SK-N-SH (cell line): ENCODE results near the gene NECTIN3. TPM values are rescaled to one million over a fixed set of nuclear protein-coding genes. Genes with fewer than 3 reads are reported as not detected.

Experiments used
- CTCF ChIA-PET: fragments of 300-600, 350-600 bp; formaldehyde crosslinking; extraction: SDS; loops from one replicate; lab custom pipeline; 2021; lab: Yijun Ruan, JAX
- POLR2A ChIA-PET: fragments of 350-600 bp; sonication (Branson Sonifier 250); formaldehyde crosslinking; extraction: SDS; loops from one replicate; lab custom pipeline; 2020; ENCODE audit warnings: antibody characterized with exemption, inconsistent platforms; lab: Yijun Ruan, JAX
- DNase-seq: peaks from one replicate; pipeline ENCODE4 v3.0.0; 2012
- H2AFZ ChIP-seq: fragments of 200-600 bp; sonication (generic); 2 replicates; pipeline ENCODE4 v1.8.1; 2016; ENCODE audit warnings: antibody characterized with exemption, mild to moderate bottlenecking, low read depth
- H3F3A ChIP-seq: fragments of 200-600 bp; sonication (generic); replicated peaks from 2 replicates; pipeline ENCODE3; 2016; ENCODE audit warnings: antibody characterized with exemption, mild to moderate bottlenecking; ENCODE audit not compliant: insufficient read depth
- H3K27ac ChIP-seq, 2 experiments: fragments of 200-500 bp in 1 of 2; fragments of 200-600 bp in 1 of 2; sonication (Bioruptor generic) in 1 of 2; sonication (generic), shearing (Covaris generic) in 1 of 2; 2 replicates each; pipeline versions ENCODE4 v1.5.1 to v1.6.1; 2014 to 2016; ENCODE audit warnings: low read depth in 2 of 2, inconsistent platforms in 1 of 2, low read length in 1 of 2, mild to moderate bottlenecking in 1 of 2, mixed read lengths in 1 of 2
- H3K27me3 ChIP-seq: fragments of 200-600 bp; sonication (generic), shearing (Covaris generic); 2 replicates; pipeline ENCODE4 v1.6.1; 2016; ENCODE audit warnings: mixed run types; ENCODE audit not compliant: insufficient read depth
- H3K36me3 ChIP-seq, 2 experiments: fragments of 200-500 bp in 1 of 2; fragments of 200-600 bp in 1 of 2; sonication (Bioruptor generic) in 1 of 2; sonication (generic) in 1 of 2; replicated peaks in 1 of 2; 2 replicates each; pipeline versions ENCODE3 to v1.5.1; 2014 to 2016; ENCODE audit warnings: low read length in 1 of 2, mild to moderate bottlenecking in 1 of 2; ENCODE audit not compliant: insufficient read depth in 2 of 2, control insufficient read depth in 1 of 2
- H3K4me1 ChIP-seq, 2 experiments: fragments of 200-500 bp in 1 of 2; fragments of 200-600 bp in 1 of 2; sonication (Bioruptor generic) in 1 of 2; sonication (generic), shearing (Covaris generic) in 1 of 2; 2 replicates each; pipeline versions ENCODE4 v1.5.1 to v1.6.1; 2014 to 2016; ENCODE audit warnings: low read depth in 1 of 2, low read length in 1 of 2, mixed run types in 1 of 2; ENCODE audit not compliant: insufficient read depth in 2 of 2, control insufficient read depth in 1 of 2
- H3K4me2 ChIP-seq: fragments of 200-600 bp; sonication (generic), shearing (Covaris generic); 2 replicates; pipeline ENCODE4 v1.6.1; 2017; ENCODE audit warnings: mixed run types
- H3K4me3 ChIP-seq, 2 experiments: fragments of 200-500 bp in 1 of 2; fragments of 200-600 bp in 1 of 2; sonication (Bioruptor generic) in 1 of 2; sonication (generic), shearing (Covaris generic) in 1 of 2; 2 replicates each; pipeline versions ENCODE4 v1.5.1 to v1.8.1; 2014 to 2016; ENCODE audit warnings: low read depth in 2 of 2, inconsistent platforms in 1 of 2, low read length in 1 of 2, mild to moderate bottlenecking in 1 of 2, mixed read lengths in 1 of 2, moderate library complexity in 1 of 2
- H3K79me2 ChIP-seq: fragments of 200-600 bp; sonication (generic); 2 replicates; pipeline ENCODE4 v1.8.1; 2017; ENCODE audit warnings: mild to moderate bottlenecking; ENCODE audit not compliant: insufficient read depth
- H3K9ac ChIP-seq: fragments of 200-600 bp; sonication (generic); 2 replicates; pipeline ENCODE4 v1.6.1; 2017; ENCODE audit warnings: mixed run types
- H3K9me2 ChIP-seq: fragments of 200-600 bp; sonication (generic); 2 replicates; pipeline ENCODE4 v1.6.1; 2017; ENCODE audit warnings: mixed run types
- H3K9me3 ChIP-seq: fragments of 200-600 bp; sonication (generic); 2 replicates; pipeline ENCODE4 v1.6.1; 2017; ENCODE audit warnings: mixed run types, mild to moderate bottlenecking, moderate library complexity
- H4K20me1 ChIP-seq: fragments of 200-600 bp; sonication (generic); 2 replicates; pipeline ENCODE4 v1.6.1; 2017; ENCODE audit warnings: mild to moderate bottlenecking, mixed run types; ENCODE audit not compliant: insufficient read depth
- EP300 ChIP-seq, 2 experiments: IDR thresholded peaks; 2 replicates each; pipeline versions ENCODE4 v1.4.0 to v1.6.1; 2012; ENCODE audit warnings: borderline replicate concordance in 1 of 2, low read depth in 1 of 2, low read length in 1 of 2
- GATA2 ChIP-seq: sonication (generic); formaldehyde crosslinking; IDR thresholded peaks from 2 replicates; pipeline ENCODE4 v1.5.0; 2020; ENCODE audit warnings: mild to moderate bottlenecking, missing genetic modification reagents
- NFIC ChIP-seq: IDR thresholded peaks from 2 replicates; pipeline ENCODE4 v1.4.0; 2012; ENCODE audit warnings: borderline replicate concordance
- NRF1 ChIP-seq: IDR thresholded peaks from 2 replicates; pipeline ENCODE4 v1.6.1; 2012; ENCODE audit warnings: low read depth, mild to moderate bottlenecking, low read length
- POLR2AphosphoS5 ChIP-seq: IDR thresholded peaks from 2 replicates; pipeline ENCODE4 v1.6.1; 2012; ENCODE audit warnings: low read depth, low read length
- RFX5 ChIP-seq: IDR thresholded peaks from 2 replicates; pipeline ENCODE4 v1.6.1; 2012; ENCODE audit warnings: mild to moderate bottlenecking, improper control_type of control experiment, low read length
- TAF1 ChIP-seq: IDR thresholded peaks from 2 replicates; pipeline ENCODE4 v1.6.1; 2012; ENCODE audit warnings: low read depth, mild to moderate bottlenecking, low read length, moderate library complexity, borderline replicate concordance
- TCF12 ChIP-seq: IDR thresholded peaks from 2 replicates; pipeline ENCODE4 v1.4.0; 2012
- TEAD4 ChIP-seq: IDR thresholded peaks from 2 replicates; pipeline ENCODE4 v1.4.0; 2012; ENCODE audit warnings: mild to moderate bottlenecking, borderline replicate concordance; ENCODE audit not compliant: insufficient read depth
- YY1 ChIP-seq: IDR thresholded peaks from 2 replicates; pipeline ENCODE4 v1.4.0; 2012; ENCODE audit warnings: low read depth, mild to moderate bottlenecking
- WGBS: methylation state at CpG from one replicate; pipeline ENCODE4 v1.1.6; 2017; ENCODE audit warnings: low lambda C conversion rate; 5-methylcytosine and 5-hydroxymethylcytosine counted together
- polyA plus RNA-seq, 3 experiments: library from polyadenylated mRNA; depleted of rRNA; stranded (reverse); fragments of >200 nt; gene quantifications; 2 replicates each; pipeline ENCODE4 v1.2.3, GENCODE V29; 2012
- TF ChIP-seq, protein P1 (sequence below): IDR thresholded peaks from 2 replicates; pipeline ENCODE4; 2012
- TF ChIP-seq, protein P2 (sequence below): fragments of 150-350 bp; IDR thresholded peaks from 2 replicates; pipeline ENCODE4 v1.6.1; 2016; ENCODE audit warnings: mild to moderate bottlenecking, low read depth, low read length
- TF ChIP-seq, protein P3 (sequence below): IDR thresholded peaks from 2 replicates; pipeline ENCODE4 v1.4.0; 2012; ENCODE audit warnings: low read depth, borderline replicate concordance
- TF ChIP-seq, protein P4 (sequence below): IDR thresholded peaks from 2 replicates; pipeline ENCODE4 v1.4.0; 2012; ENCODE audit warnings: low read depth
- TF ChIP-seq, protein P5 (sequence below): fragments of 200-600 bp; sonication (generic); IDR thresholded peaks from 2 replicates; pipeline ENCODE4 v1.6.1; 2017; ENCODE audit warnings: antibody characterized with exemption, mild to moderate bottlenecking, moderate library complexity

The NECTIN3 gene
- polyA plus RNA-seq, 1 of the 3 experiments (the other 2 are of a cell fraction): 8.9 TPM

DNA sequence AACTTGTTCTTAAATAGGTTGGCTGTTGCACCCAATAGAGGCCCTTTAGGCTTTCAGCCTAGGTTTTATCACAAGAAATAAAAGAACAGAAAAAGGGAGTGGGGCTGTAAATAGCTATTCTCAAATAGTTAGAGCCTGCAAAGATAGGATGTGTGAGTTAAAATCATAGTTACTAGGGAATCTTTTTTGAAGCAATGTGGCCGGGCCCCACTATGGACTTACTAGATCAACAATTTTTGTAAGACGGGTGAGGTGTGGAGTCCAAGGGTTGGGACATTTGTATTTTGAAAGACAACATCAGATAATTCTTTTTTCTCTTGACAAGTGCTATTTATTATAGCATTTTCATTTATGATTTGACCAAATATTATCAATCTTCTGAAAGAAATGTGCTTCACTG is 5.8 kb downstream of the NECTIN3 start:
- Histone ChIP-seq H3K27me3 (no peaks in the 10 kb centered on the region), H2AFZ (no peak overlapping the region), H3K27ac (no peak overlapping the region), H3F3A (peaks cover 4% of the 10 kb centered on the region), H3K36me3 (no peaks in the 10 kb centered on the region), H3K4me1 (peaks cover 0 to 12% of the 10 kb centered on the region in 2 experiments; a peak in 3 of 4 replicates), H3K4me3 (no peak overlapping the region), H3K9me2 (no peaks in the 10 kb centered on the region), H4K20me1 (peaks cover 72% of the 10 kb centered on the region), H3K4me2 (no peak overlapping the region), H3K9me3 (no peaks in the 10 kb centered on the region), H3K79me2 (peaks cover 100% of the 10 kb centered on the region), H3K9ac (no peak overlapping the region)
- DNase-seq: no peak
- 97% methylated on average over 2 of the region's 2 CpGs for WGBS
- CTCF ChIA-PET: interaction anchor here (0.6 kb wide), 1 partner anchor 11 kb away, joined by 4 read pairs; no protein-coding TSS in a partner anchor
- POLR2A ChIA-PET: no interaction called here
- TF ChIP-seq NFIC (no peak), TEAD4 (no peak), TCF12 (no peak), POLR2AphosphoS5 (no peak), GATA2 (CRISPR knock-in tag) (no peak), RFX5 (no peak), YY1 (no peak), EP300 (IDR thresholded peaks at IDR 0.05; ENCODE audit: borderline replicate concordance in 1 of 2, low read depth in 1 of 2, low read length in 1 of 2) (no peak), TAF1 (no peak), NRF1 (no peak)
- TF ChIP-seq, protein P1, sequence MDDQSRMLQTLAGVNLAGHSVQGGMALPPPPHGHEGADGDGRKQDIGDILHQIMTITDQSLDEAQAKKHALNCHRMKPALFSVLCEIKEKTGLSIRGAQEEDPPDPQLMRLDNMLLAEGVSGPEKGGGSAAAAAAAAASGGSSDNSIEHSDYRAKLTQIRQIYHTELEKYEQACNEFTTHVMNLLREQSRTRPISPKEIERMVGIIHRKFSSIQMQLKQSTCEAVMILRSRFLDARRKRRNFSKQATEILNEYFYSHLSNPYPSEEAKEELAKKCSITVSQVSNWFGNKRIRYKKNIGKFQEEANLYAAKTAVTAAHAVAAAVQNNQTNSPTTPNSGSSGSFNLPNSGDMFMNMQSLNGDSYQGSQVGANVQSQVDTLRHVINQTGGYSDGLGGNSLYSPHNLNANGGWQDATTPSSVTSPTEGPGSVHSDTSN: no peak
- TF ChIP-seq, protein P2, sequence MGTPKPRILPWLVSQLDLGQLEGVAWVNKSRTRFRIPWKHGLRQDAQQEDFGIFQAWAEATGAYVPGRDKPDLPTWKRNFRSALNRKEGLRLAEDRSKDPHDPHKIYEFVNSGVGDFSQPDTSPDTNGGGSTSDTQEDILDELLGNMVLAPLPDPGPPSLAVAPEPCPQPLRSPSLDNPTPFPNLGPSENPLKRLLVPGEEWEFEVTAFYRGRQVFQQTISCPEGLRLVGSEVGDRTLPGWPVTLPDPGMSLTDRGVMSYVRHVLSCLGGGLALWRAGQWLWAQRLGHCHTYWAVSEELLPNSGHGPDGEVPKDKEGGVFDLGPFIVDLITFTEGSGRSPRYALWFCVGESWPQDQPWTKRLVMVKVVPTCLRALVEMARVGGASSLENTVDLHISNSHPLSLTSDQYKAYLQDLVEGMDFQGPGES: no peak
- TF ChIP-seq, protein P3, sequence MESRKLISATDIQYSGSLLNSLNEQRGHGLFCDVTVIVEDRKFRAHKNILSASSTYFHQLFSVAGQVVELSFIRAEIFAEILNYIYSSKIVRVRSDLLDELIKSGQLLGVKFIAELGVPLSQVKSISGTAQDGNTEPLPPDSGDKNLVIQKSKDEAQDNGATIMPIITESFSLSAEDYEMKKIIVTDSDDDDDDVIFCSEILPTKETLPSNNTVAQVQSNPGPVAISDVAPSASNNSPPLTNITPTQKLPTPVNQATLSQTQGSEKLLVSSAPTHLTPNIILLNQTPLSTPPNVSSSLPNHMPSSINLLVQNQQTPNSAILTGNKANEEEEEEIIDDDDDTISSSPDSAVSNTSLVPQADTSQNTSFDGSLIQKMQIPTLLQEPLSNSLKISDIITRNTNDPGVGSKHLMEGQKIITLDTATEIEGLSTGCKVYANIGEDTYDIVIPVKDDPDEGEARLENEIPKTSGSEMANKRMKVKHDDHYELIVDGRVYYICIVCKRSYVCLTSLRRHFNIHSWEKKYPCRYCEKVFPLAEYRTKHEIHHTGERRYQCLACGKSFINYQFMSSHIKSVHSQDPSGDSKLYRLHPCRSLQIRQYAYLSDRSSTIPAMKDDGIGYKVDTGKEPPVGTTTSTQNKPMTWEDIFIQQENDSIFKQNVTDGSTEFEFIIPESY: no peak
- TF ChIP-seq, protein P4, sequence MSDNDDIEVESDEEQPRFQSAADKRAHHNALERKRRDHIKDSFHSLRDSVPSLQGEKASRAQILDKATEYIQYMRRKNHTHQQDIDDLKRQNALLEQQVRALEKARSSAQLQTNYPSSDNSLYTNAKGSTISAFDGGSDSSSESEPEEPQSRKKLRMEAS: no peak
- TF ChIP-seq, protein P5, sequence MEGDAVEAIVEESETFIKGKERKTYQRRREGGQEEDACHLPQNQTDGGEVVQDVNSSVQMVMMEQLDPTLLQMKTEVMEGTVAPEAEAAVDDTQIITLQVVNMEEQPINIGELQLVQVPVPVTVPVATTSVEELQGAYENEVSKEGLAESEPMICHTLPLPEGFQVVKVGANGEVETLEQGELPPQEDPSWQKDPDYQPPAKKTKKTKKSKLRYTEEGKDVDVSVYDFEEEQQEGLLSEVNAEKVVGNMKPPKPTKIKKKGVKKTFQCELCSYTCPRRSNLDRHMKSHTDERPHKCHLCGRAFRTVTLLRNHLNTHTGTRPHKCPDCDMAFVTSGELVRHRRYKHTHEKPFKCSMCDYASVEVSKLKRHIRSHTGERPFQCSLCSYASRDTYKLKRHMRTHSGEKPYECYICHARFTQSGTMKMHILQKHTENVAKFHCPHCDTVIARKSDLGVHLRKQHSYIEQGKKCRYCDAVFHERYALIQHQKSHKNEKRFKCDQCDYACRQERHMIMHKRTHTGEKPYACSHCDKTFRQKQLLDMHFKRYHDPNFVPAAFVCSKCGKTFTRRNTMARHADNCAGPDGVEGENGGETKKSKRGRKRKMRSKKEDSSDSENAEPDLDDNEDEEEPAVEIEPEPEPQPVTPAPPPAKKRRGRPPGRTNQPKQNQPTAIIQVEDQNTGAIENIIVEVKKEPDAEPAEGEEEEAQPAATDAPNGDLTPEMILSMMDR: no peak
